GM12864 (cell line): ENCODE results near the gene HRAS.

Experiments
- DNase-seq: peaks from one replicate; pipeline ENCODE4 v3.0.0-alpha.2; 2011; ENCODE audit warnings: low read depth
- H3K4me3 ChIP-seq: 2 replicates; pipeline ENCODE4 v1.5.1; 2011; ENCODE audit warnings: mild to moderate bottlenecking, low read depth, low read length, control low read depth
- CTCF ChIP-seq: IDR thresholded peaks from 2 replicates; pipeline ENCODE4 v1.5.1; 2011; ENCODE audit warnings: low read depth, mild to moderate bottlenecking, moderate library complexity, low read length, control low read depth, inconsistent platforms; ENCODE audit errors: missing control alignments

Gene HRAS

GRCh38 chr11:488579-488978 is 46.8 kb downstream of the HRAS start:
- H3K4me3 ChIP-seq, result no peak overlapping the region
- no peak for DNase-seq
- no peak for TF ChIP-seq CTCF

DNA sequence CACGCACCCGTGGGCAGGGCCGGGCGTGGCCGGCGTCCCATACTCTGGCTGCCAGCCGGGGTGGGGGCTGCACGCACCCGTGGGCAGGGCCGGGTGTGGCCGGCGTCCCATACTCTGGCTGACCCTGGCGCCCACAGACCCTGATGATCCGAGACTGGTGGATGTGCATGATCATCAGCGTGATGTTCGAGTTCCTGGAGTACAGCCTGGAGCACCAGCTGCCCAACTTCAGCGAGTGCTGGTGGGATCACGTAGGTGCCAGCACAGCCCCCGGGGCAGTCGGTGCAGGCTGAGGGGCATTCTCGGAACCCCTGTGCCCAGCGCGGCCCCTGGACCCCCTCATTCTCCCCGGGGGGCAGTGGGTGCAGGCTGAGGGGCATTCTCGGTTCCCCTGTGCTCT is 47.3 kb downstream of the HRAS start:
- no peak overlapping the region for H3K4me3 ChIP-seq
- no peak for DNase-seq
- TF ChIP-seq CTCF, result no peak

- no peak for DNase-seq
- no peak overlapping the region for H3K4me3 ChIP-seq
- no peak for TF ChIP-seq CTCF
Observed at GRCh38 chr11:487571-488021, 47.8 kb downstream of the HRAS start.

- H3K4me3 ChIP-seq, result no peak overlapping the region
- no peak for TF ChIP-seq CTCF
- no peak for DNase-seq
Observed at GRCh38 chr11:486189-486588, 49.2 kb downstream of the HRAS start.

DNA sequence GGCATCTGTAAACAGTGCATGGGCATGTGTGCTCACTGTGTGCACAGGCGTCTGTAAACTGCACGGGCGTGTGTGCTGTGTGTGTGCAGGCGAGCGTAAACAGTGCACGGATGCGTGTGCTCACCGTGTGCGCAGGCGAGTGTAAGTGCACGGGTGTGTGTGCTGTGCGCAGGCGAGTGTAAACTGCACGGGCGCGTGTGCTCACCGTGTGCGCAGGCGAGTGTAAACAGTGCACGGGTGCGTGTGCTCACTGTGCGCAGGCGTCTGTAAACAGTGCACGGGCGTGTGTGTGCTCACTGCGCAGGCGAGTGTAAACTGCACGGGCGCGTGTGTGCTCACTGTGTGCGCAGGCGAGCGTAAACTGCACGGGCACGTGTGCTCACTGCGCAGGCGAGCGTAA is 50.8 kb downstream of the HRAS start:
- H3K4me3 ChIP-seq, result no peak overlapping the region
- no peak for DNase-seq
- no peak for TF ChIP-seq CTCF
